HL-60/S4 (cell line): ENCODE measurements around the gene TGFBR3L.
"Not testable (repeated sequence)": the region's sequence is repeated elsewhere in the genome, so short reads cannot be mapped to it uniquely, and the experiment has no call there.

ENCODE experiments used
- in situ Hi-C: fragments of 300-500 bp; cut with MboI; formaldehyde crosslinking; loops from 2 replicates; pipeline ENCODE4 v1.14.3; 2022; ENCODE audit warnings: low sequenced_read_pairs

The TGFBR3L gene

GRCh38 chr19:7916103-7916954 is 1.7 kb downstream of the TGFBR3L start:
- in situ Hi-C loops = no loop called here

DNA sequence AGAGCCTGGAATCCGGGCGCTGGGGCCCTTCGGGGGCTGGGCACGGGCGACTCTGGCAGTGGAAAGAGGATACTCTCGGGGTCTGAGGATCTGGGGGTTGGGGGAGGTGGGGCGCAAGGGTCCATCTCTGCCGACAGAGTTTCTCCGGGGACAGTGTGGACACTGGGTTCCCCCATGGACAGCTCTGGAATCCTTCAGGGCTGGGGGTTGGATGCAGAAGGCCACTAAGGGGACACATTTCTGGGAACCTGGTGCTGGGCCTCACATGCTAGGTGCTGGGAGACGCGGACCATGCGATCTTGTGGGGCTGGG is 2.3 kb downstream of the TGFBR3L start:
- in situ Hi-C loops = no loop called here

DNA sequence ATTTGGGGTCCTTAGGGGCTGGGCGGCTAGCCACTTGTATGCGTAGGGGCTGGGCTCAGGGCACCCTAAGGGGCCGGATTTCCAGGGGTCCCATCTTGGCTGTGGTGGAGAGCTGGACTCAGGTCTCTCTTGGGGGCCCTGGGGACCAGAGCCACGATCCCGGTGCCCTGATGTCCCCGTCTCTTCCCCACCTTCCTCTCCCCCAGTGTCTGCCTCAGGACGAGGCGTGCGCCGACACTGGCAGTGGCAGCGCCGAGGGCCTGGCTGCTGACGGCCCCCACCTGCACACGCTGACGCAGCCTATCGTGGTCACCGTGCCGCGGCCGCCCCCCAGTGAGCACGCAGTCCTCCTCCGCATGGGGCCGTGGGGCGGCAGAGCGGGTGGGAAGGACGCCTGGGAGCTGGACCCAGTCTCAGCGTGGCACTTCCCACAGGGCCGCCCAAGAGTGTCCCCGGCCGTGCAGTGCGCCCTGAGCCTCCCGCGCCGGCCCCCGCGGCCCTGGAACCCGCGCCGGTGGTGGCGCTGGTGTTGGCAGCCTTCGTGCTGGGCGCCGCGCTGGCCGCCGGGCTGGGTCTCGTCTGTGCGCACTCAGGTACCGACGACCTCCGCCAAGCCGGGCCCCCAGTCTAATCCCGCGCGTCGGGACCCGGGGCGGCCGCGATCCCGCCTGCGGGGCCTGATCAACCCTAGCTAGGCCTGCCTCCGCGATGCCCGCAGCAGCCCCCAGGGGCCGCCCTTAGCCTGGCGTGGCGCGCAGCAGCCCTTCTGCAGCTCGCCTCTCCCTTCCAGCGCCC is 2.8 kb downstream of the TGFBR3L start:
- in situ Hi-C loops = no loop called here

DNA sequence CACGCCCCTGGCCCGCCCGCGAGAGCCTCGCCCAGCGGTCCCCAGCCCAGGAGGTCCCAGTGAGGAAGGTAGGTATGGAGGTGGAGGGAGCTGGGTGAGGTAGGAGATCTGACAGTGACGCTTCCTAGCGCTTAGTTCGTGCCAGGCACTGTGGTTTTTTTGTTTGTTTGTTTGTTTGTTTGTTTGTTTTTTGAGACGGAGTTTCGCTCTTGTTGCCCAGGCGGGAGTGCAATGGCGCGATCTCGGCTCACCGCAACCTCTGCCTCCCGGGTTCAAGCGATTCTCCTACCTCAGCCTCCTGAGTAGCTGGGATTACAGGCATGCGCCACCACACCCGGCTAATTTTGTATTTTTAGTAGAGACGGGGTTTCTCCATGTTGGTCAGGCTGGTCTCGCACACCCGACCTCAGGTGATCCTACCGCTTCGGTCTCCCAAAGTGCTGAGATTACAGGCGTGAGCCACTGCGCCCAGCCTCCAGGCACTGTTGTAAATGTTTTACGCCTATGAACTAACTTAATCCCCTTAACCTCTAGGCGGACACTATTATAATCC is 3.5 kb downstream of the TGFBR3L start:
- in situ Hi-C loops = not testable (repeated sequence)

- in situ Hi-C loops = no loop called here
Observed at GRCh38 chr19:7918615-7919421, 4.2 kb downstream of the TGFBR3L start.

DNA sequence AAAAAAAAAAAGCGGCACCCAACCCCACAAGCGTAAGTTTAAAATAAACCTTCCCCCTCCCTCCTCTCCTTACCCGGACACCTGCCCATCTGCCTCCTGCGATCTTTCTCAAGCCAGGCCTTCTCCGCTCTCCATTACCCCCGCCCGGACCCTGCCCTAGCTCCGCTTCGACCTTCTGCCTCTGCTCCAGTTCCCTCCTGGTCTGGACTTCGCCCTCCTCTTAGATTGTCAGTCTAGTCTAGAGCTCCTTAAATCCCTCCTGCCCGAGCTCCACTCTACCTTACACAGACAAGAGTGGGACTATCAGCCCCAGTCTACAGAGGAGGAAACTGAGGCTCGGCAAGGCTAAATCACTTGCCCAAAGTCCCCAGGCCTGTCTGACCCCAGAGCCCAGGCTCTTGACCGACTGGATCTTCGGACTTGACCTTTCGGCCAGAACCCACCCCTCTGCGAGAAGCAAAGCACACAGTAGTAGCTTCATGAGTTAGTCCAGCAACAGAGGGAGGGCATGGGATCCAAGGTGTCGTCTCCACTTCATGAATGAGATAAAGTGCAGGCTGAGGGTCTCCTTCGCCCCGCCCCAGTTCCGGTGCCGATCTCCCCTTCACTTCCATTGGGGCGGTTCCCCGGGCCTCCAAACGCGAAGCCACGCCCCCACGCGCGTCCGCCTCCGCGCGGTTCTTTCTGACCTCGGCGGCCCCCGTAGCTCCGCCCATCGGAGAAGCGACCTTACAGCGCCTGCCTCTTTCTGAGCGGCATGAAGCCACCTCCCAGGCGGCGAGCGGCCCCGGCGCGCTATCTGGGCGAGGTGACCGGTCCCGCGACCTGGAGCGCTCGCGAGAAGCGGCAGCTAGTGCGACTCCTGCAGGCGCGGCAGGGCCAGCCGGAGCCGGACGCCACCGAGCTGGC is 5.2 kb downstream of the TGFBR3L start, which contains the start of gene SNAPC2:
SNAPC2 (plus strand) TSS at position 729 of the 909 bp plus-strand sequence; CDS start at position 758, 29 bp downstream.
- in situ Hi-C loops = no loop called here

- in situ Hi-C loops = no loop called here
Observed at GRCh38 chr19:7920519-7921301, 6.1 kb downstream of the TGFBR3L start.

- in situ Hi-C loops = no loop called here
Observed at GRCh38 chr19:7921302-7921966, 6.8 kb downstream of the TGFBR3L start.

DNA sequence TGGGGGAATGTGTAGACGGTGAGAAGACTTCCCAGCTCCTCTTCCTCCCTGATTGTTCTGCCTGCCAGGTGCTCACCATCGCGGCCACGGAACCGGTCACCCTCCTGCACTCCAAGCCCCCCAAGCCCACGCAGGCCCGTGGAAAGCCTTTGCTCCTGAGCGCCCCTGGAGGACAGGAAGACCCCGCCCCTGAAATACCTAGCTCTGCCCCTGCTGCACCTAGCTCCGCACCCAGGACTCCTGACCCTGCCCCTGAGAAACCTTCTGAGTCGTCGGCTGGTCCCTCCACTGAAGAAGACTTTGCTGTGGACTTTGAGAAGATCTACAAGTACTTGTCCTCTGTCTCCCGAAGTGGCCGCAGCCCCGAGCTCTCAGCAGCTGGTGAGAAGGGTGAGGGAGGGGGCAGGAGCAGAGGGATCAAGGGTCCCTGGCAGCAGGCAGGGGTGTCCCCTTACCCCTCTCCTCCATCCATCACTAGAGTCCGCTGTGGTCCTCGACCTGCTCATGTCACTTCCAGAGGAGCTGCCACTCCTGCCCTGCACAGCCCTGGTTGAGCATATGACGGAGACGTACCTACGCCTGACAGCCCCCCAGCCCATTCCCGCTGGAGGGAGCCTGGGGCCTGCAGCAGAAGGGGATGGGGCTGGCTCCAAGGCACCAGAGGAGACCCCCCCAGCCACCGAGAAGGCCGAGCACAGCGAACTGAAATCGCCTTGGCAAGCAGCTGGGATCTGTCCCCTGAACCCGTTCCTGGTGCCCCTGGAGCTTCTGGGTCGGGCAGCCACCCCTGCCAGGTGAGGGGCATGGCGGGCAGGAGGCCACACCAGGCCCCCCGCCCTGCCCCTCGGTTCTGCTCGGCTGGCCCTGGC is 7.6 kb downstream of the TGFBR3L start:
- in situ Hi-C loops = no loop called here

- in situ Hi-C loops = no loop called here
Observed at GRCh38 chr19:7922836-7923195, 8.2 kb downstream of the TGFBR3L start.

DNA sequence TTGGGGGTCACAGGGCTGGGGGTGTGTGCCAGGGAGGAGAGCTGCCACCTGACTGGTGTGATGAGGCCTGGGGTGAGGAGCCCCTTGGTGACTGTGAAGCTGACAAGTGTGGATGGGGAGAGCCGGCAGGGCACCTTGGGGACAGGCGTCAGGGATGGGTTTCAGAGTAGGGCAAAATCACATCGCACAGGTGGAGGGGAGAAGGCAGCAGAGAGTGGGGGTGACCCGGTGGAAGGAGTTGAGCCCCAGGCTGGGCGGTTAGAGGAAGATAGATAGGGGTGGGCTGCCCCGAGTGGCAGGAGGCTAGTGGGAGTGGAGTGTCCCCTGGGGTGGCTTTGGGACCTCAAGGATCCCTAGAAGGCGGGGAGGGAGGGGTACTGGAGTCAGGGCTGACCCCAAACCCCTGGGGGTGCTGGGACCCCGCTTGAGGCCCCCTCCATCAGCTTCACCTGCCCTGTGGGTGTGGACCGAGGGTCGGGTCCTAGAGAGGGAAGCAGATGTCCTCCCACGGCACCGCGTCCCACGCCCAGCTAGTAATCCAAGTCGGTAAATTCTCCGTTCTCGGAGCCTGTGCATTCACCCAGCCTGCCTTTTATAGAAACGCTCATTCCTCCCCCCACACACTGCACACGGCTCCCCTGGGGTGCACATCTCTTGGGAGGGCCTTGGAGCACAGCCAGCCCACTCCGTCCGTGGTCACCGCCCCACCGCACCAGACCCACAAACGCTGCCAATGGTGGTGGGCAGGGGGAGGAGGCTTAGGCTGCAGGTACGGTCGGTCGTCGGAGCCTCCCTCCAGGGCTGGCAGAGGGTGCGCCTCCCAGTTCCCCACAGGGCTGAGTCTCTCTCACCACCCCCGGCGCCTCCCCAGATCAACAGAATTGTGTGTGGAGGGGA is 8.9 kb downstream of the TGFBR3L start:
- in situ Hi-C loops = no loop called here

DNA sequence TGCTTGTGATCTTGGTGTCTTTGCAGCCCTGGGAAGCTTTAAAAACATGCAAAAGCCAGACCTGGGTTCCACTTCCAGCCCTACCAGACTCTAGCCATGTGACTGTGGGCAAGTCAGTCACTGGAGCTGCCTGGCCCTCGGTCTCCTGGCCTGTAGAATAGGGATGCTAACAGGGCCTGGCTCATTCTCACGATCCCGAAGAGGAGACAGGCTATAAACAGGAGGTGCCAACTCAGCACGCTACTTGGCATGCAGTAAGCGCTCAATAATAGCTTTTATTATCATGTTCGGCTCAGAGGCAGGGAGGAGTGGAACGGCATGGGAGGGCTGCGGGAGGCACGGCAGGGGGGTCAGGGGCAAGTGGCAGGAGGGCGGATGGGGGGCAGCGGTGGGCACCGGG is 9.6 kb downstream of the TGFBR3L start:
- in situ Hi-C loops = no loop called here

GRCh38 chr19:7924651-7925170 is 10.1 kb downstream of the TGFBR3L start:
- in situ Hi-C loops = no loop called here

GRCh38 chr19:7925171-7925851 is 10.7 kb downstream of the TGFBR3L start:
- in situ Hi-C loops = no loop called here

DNA sequence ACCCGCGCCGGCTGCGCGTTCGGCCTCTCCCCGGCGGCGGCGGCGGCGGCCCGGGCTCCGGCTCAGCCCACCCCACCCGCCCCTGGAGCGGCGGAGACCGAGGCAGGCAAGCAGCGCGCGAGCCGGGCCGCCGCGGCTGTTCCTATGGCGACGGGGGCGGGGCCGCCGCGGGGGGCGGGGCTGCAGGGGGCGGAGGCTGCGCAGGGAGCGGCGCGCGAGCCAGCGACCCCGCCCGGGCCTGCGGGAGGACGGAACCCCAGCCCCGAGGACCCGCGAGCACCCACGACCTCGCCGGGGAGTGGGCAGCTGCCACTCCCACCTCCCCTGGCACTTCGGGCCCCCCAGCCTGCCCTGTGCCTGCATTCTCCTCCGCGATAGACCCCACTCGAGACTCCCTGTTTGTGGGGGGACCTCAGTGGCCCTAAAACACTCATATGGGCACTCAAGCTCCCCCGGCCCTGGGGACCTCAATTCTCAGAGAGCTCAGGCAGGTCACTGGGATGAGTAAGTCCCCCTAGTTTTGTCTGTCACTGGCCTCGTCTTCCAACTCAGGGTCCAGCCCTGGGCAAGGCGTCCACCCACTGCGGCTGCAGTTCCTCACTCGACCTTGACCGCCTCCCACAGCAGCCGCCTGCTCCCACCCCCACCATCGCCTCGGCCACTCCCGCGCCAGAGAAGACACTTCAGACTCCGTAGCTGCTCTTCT is 11.5 kb downstream of the TGFBR3L start, which contains the start of gene CTXN1:
CTXN1 (minus strand) TSS at position 115 of the 706 bp plus-strand sequence. CDS start 597 bp downstream, outside the sequence.
- in situ Hi-C loops = no loop called here
